PC-9 (cell line): ENCODE measurements around the gene CCDC192. TPM values are rescaled to one million over a fixed set of nuclear protein-coding genes. Genes with fewer than 3 reads are reported as not detected.

Source experiments
- BruUV-seq: library from RNA; stranded (reverse); fragments of 400-500 nt; replicated peaks from 2 replicates; lab custom pipeline; 2021; lab: Mats Ljungman, UMichigan
- CTCF ChIA-PET: fragments of 300-600 bp; sonication (Branson Sonifier 250); formaldehyde crosslinking; loops from one replicate; lab custom pipeline; 2022; ENCODE audit warnings: antibody characterized with exemption; lab: Charles Lee
- POLR2A ChIA-PET: fragments of 300-600 bp; sonication (Branson Sonifier 250); formaldehyde crosslinking; loops from one replicate; lab custom pipeline; 2022; ENCODE audit warnings: antibody characterized with exemption; ENCODE audit not compliant: unreplicated experiment; lab: Charles Lee
- DNase-seq, 2 experiments: peaks; one replicate each; pipeline versions ENCODE4 v3.0.0 to v3.0.0-alpha.2; 2015 to 2022; ENCODE audit warnings: mixed read lengths in 1 of 2
- H2AFZ ChIP-seq: fragments of 200-600 bp; sonication (generic); 2 replicates; pipeline ENCODE4 v1.8.1; 2017; ENCODE audit warnings: antibody characterized with exemption
- H3F3A ChIP-seq: fragments of 200-600 bp; sonication (generic); 2 replicates; pipeline ENCODE4 v1.8.1; 2017; ENCODE audit warnings: antibody characterized with exemption, mild to moderate bottlenecking, low read depth; ENCODE audit not compliant: insufficient read depth
- H3K27ac ChIP-seq: fragments of 200-600 bp; sonication (generic); 2 replicates; pipeline ENCODE4 v1.6.1; 2016; ENCODE audit warnings: mixed run types
- H3K27me3 ChIP-seq: fragments of 200-600 bp; sonication (generic); 2 replicates; pipeline ENCODE4 v1.6.1; 2016; ENCODE audit warnings: low read depth, mixed run types; ENCODE audit not compliant: insufficient read depth
- H3K36me3 ChIP-seq: fragments of 200-600 bp; sonication (generic); 2 replicates; pipeline ENCODE4 v1.6.1; 2016; ENCODE audit warnings: low read depth, mixed run types
- H3K4me1 ChIP-seq: fragments of 200-600 bp; sonication (generic); replicated peaks from 2 replicates; pipeline ENCODE4 v1.6.1; 2016; ENCODE audit warnings: mixed run types; ENCODE audit not compliant: insufficient read depth
- H3K4me2 ChIP-seq: fragments of 200-600 bp; sonication (generic); 2 replicates; pipeline ENCODE4 v1.6.1; 2017; ENCODE audit warnings: mixed run types
- H3K4me3 ChIP-seq: fragments of 200-600 bp; sonication (generic); 2 replicates; pipeline ENCODE4 v1.6.1; 2016; ENCODE audit warnings: mixed run types
- H3K79me2 ChIP-seq: fragments of 200-600 bp; sonication (generic); 2 replicates; pipeline ENCODE4 v1.6.1; 2017; ENCODE audit warnings: low read depth, mixed run types
- H3K9me2 ChIP-seq: fragments of 200-600 bp; sonication (generic); 2 replicates; pipeline ENCODE4 v1.8.1; 2017; ENCODE audit warnings: mild to moderate bottlenecking; ENCODE audit not compliant: insufficient read depth
- H3K9me3 ChIP-seq: fragments of 200-600 bp; sonication (generic); 2 replicates; pipeline ENCODE4 v1.8.1; 2016; ENCODE audit warnings: low read depth; ENCODE audit not compliant: insufficient read depth
- H4K20me1 ChIP-seq: fragments of 200-600 bp; sonication (generic); 2 replicates; pipeline ENCODE4 v1.8.1; 2017; ENCODE audit not compliant: insufficient read depth
- CTCF ChIP-seq: fragments of 200-600 bp; sonication (generic); conservative IDR thresholded peaks from 2 replicates; pipeline ENCODE4 v1.6.1; 2017; ENCODE audit warnings: mixed run types, antibody characterized with exemption, mild to moderate bottlenecking, moderate library complexity
- EZH2 ChIP-seq: fragments of 200-600 bp; sonication (generic); IDR thresholded peaks from 2 replicates; pipeline ENCODE4 v1.8.0; 2017; ENCODE audit warnings: antibody characterized with exemption, low read depth
- intact Hi-C: fragments of 100-400 bp; cut with micrococcal nuclease; formaldehyde crosslinking; loops from one replicate; pipeline ENCODE4 v1.10.0; 2022; ENCODE audit not compliant: unreplicated experiment
- total RNA-seq: library from RNA; stranded (reverse); gene quantifications from 2 replicates; pipeline ENCODE4 v1.2.3, GENCODE V29; 2021

CCDC192 gene
- total RNA-seq, 1 experiment from 2014 or later, result not detected

- peaks cover 52% of the 10 kb centered on the region for H3K4me1 ChIP-seq
- CTCF ChIA-PET, result no interaction called here
- TF ChIP-seq EZH2 (no peak), CTCF (no peak)
Observed at GRCh38 chr5:127938746-127939145, 235.6 kb downstream of the CCDC192 start.

GRCh38 chr5:127940854-127941253 lies 237.7 kb downstream of the CCDC192 start:
- CTCF ChIA-PET, result no interaction called here
- DNase-seq, result no peak
- Histone ChIP-seq H3K79me2 (no peaks in the 10 kb centered on the region), H2AFZ (no peak overlapping the region), H3K4me1 (peaks cover 34% of the 10 kb centered on the region), H3F3A (peaks cover 14% of the 10 kb centered on the region), H3K4me3 (no peak overlapping the region), H3K27ac (no peak overlapping the region), H3K4me2 (no peak overlapping the region), H3K27me3 (no peaks in the 10 kb centered on the region), H4K20me1 (no peaks in the 10 kb centered on the region), H3K9me2 (no peaks in the 10 kb centered on the region), H3K36me3 (no peaks in the 10 kb centered on the region), H3K9me3 (peaks cover 8% of the 10 kb centered on the region; the same call in 1 of the 2 replicates)
- BruUV-seq, result no TSS peak
- TF ChIP-seq CTCF (no peak), EZH2 (no peak)
- POLR2A ChIA-PET, result no interaction called here
- intact Hi-C loops, result no loop called here

More at GRCh38 chr5:127938746-127939145, 235.6 kb downstream of the CCDC192 start:
- no peaks in the 10 kb centered on the region for H3K27me3 ChIP-seq
- H3F3A ChIP-seq, result peaks cover 32% of the 10 kb centered on the region
- H3K27ac ChIP-seq, result no peak overlapping the region
- H3K4me2 ChIP-seq, result no peak overlapping the region
- H3K4me3 ChIP-seq, result no peak overlapping the region
- no peaks in the 10 kb centered on the region for H4K20me1 ChIP-seq
- H3K79me2 ChIP-seq, result no peaks in the 10 kb centered on the region
- DNase-seq, result peak in 1 of 2 experiments; percentile 35
- H3K36me3 ChIP-seq, result no peaks in the 10 kb centered on the region
- intact Hi-C loops, result loop anchor here (5.0 kb wide), 1 partner anchor 49 kb away; no protein-coding TSS in a partner anchor
- BruUV-seq, result no TSS peak
- H2AFZ ChIP-seq, result no peak overlapping the region
- peaks cover 8% of the 10 kb centered on the region; the same call in 1 of the 2 replicates for H3K9me3 ChIP-seq
- no peaks in the 10 kb centered on the region for H3K9me2 ChIP-seq
- POLR2A ChIA-PET, result interaction anchor here (0.9 kb wide), 1 partner anchor 15 kb away, joined by 4 read pairs; no protein-coding TSS in a partner anchor

DNA sequence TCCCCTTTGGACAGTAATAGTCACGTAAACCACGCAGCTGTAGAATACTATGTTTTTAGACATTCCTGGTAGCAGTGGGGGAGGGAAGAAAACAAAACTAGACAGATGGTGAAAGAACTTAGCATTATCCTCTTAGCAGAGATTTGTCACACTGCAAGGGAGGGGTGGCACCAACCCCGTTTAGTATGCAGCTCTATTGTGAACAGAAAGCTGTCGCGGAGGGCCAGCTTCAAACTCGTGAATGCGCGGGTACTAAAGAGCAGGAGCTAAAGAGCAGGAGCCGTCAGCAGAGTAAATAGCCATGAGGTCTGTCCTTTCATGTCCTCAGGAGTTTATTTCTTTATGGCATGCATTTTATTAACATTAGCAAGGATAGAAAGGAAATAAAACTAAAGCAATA lies 238.5 kb downstream of the CCDC192 start:
- Histone ChIP-seq H3K4me1 (peaks cover 26% of the 10 kb centered on the region), H3K36me3 (no peaks in the 10 kb centered on the region), H3K9me2 (no peaks in the 10 kb centered on the region), H2AFZ (no peak overlapping the region), H3K4me2 (no peak overlapping the region), H3K27ac (peak overlapping the region; percentile 48; the same call in 1 of the 2 replicates), H4K20me1 (no peaks in the 10 kb centered on the region), H3K4me3 (no peak overlapping the region), H3K79me2 (no peaks in the 10 kb centered on the region), H3K27me3 (no peaks in the 10 kb centered on the region), H3K9me3 (peaks cover 8% of the 10 kb centered on the region; the same call in 1 of the 2 replicates), H3F3A (peaks cover 6% of the 10 kb centered on the region; the same call in 1 of the 2 replicates)
- no peak for DNase-seq
- BruUV-seq, result no TSS peak
- TF ChIP-seq EZH2, result no peak
- TF ChIP-seq CTCF, result no peak
- ChIA-PET POLR2A (no interaction called here), CTCF (no interaction called here)
- intact Hi-C loops, result no loop called here
